Measurements from ENCODE around the gene CCDC188. TPM values are rescaled to one million over a fixed set of nuclear protein-coding genes. Genes with fewer than 3 reads are reported as not detected.

The CCDC188 gene
- total and polyA plus RNA-seq, 9 of the 15 experiments (the other 6 are each of a cell fraction or from before 2014, with no cell fraction given): not detected

DNA sequence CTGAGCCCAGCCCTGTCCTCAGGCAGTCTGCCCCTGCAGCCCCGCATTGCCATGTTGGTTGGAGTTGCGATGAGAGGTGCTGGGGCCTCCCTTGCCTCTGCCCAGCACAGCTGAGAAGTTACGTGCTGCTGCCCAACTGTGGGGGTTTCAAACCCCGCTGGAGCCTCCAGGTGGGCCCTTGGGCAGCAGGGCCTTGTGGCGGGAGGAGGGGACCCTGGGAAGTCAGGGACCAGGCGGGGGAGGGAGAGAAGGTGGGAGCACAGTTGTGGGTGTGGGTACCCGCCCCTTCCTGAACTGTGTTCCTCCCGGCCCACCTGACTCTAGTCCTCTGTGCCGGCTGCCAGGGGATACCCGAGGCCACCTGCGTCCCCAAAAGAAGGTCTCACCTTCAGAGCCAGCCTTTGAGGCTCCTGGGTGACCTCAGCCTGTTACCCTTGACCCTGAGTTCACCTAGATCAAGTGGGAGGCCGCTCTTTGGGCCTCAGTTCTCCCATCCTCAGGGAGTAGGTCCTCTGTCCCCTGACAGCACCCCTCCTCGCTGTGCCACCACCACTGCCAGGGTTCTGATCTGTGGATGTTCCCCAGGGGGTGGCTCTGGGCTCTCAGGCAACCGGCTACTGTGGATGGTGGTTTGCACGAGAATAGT, 7.7 kb upstream of the CCDC188 start (continued):
- TF ChIP-seq NR2C1 (IDR thresholded peaks at IDR 0.05) (no peak), NR2C1 (tag; IDR thresholded peaks at IDR 0.05) (no peak), ZNF76 (CRISPR knock-in tag; IDR thresholded peaks at IDR 0.05; ENCODE audit: borderline replicate concordance) (0 out of 2 replicates have a peak, but pooled peaks have one; percentile 21), KLF1 (tag; IDR thresholded peaks at IDR 0.05) (no peak), HDAC8 (tag; IDR thresholded peaks at IDR 0.05) (no peak), E2F3 (CRISPR knock-in tag; IDR thresholded peaks at IDR 0.05) (no peak), ZNF583 (CRISPR knock-in tag; IDR thresholded peaks at IDR 0.05) (no peak), STAG1 (CRISPR knock-in tag; IDR thresholded peaks at IDR 0.05; ENCODE audit: borderline replicate concordance) (peak; percentile 51; the same call in 1 of the 2 replicates), CEBPG (CRISPR knock-in tag; IDR thresholded peaks at IDR 0.05) (no peak), CEBPG (tag; conservative IDR thresholded peaks at IDR 0.05 in 1 of 2, IDR thresholded peaks at IDR 0.05 in 1 of 2) (no peak), ZNF274 (IDR thresholded peaks at IDR 0.05; ENCODE audit: borderline replicate concordance, low read depth, low read length) (no peak), ZNF561 (CRISPR knock-in tag; conservative IDR thresholded peaks at IDR 0.05) (no peak), ZFX (CRISPR knock-in tag; IDR thresholded peaks at IDR 0.05) (no peak), MXI1 (IDR thresholded peaks at IDR 0.05; ENCODE audit: low read depth, low read length) (no peak), ZBTB1 (CRISPR knock-in tag; IDR thresholded peaks at IDR 0.05; ENCODE audit: borderline replicate concordance, low read depth) (0 out of 2 replicates have a peak, but pooled peaks have one; percentile 20), PHF20 (IDR thresholded peaks at IDR 0.05; ENCODE audit: partially characterized antibody) (no peak), SMARCA4 (IDR thresholded peaks at IDR 0.05) (no peak), ZNF699 (CRISPR knock-in tag; IDR thresholded peaks at IDR 0.05; ENCODE audit: insufficient replicate concordance) (no peak), CBFA2T2 (conservative IDR thresholded peaks at IDR 0.05) (no peak), HDAC6 (IDR thresholded peaks at IDR 0.05; ENCODE audit: low read depth, low read length) (0 out of 2 replicates have a peak, but pooled peaks have one; percentile 51), ZNF165 (CRISPR knock-in tag; IDR thresholded peaks at IDR 0.05; ENCODE audit: borderline replicate concordance) (no peak)
- TF ChIP-seq, protein P1, sequence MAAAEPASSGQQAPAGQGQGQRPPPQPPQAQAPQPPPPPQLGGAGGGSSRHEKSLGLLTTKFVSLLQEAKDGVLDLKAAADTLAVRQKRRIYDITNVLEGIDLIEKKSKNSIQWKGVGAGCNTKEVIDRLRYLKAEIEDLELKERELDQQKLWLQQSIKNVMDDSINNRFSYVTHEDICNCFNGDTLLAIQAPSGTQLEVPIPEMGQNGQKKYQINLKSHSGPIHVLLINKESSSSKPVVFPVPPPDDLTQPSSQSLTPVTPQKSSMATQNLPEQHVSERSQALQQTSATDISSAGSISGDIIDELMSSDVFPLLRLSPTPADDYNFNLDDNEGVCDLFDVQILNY (CRISPR knock-in tag; IDR thresholded peaks at IDR 0.05): no peak
- TF ChIP-seq, protein P2, sequence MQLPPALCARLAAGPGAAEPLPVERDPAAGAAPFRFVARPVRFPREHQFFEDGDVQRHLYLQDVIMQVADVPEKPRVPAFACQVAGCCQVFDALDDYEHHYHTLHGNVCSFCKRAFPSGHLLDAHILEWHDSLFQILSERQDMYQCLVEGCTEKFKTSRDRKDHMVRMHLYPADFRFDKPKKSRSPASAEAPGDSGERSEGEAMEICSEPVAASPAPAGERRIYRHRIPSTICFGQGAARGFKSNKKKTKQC (CRISPR knock-in tag; IDR thresholded peaks at IDR 0.05): no peak
- TF ChIP-seq, protein P3, sequence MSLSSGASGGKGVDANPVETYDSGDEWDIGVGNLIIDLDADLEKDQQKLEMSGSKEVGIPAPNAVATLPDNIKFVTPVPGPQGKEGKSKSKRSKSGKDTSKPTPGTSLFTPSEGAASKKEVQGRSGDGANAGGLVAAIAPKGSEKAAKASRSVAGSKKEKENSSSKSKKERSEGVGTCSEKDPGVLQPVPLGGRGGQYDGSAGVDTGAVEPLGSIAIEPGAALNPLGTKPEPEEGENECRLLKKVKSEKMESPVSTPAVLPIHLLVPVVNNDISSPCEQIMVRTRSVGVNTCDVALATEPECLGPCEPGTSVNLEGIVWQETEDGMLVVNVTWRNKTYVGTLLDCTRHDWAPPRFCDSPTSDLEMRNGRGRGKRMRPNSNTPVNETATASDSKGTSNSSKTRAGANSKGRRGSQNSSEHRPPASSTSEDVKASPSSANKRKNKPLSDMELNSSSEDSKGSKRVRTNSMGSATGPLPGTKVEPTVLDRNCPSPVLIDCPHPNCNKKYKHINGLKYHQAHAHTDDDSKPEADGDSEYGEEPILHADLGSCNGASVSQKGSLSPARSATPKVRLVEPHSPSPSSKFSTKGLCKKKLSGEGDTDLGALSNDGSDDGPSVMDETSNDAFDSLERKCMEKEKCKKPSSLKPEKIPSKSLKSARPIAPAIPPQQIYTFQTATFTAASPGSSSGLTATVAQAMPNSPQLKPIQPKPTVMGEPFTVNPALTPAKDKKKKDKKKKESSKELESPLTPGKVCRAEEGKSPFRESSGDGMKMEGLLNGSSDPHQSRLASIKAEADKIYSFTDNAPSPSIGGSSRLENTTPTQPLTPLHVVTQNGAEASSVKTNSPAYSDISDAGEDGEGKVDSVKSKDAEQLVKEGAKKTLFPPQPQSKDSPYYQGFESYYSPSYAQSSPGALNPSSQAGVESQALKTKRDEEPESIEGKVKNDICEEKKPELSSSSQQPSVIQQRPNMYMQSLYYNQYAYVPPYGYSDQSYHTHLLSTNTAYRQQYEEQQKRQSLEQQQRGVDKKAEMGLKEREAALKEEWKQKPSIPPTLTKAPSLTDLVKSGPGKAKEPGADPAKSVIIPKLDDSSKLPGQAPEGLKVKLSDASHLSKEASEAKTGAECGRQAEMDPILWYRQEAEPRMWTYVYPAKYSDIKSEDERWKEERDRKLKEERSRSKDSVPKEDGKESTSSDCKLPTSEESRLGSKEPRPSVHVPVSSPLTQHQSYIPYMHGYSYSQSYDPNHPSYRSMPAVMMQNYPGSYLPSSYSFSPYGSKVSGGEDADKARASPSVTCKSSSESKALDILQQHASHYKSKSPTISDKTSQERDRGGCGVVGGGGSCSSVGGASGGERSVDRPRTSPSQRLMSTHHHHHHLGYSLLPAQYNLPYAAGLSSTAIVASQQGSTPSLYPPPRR (CRISPR knock-in tag; IDR thresholded peaks at IDR 0.05; ENCODE audit: borderline replicate concordance): no peak
